ENCODE results near the gene KCNMB2.

GRCh38 chr3:178669022-178669601 is 132.9 kb downstream of the KCNMB2 start:
- TF ChIP-seq CTCF (IDR thresholded peaks at IDR 0.05), result no peak
- no peak for TF ChIP-seq ZFX (IDR thresholded peaks at IDR 0.05; ENCODE audit: borderline replicate concordance)

Data from 22Rv1 (cell line).